ENCODE results near the gene HNRNPL. TPM values are rescaled to one million over a fixed set of nuclear protein-coding genes. Genes with fewer than 3 reads are reported as not detected.

The HNRNPL gene
- total RNA-seq, 1 experiment from 2014 or later = 749 TPM

DNA sequence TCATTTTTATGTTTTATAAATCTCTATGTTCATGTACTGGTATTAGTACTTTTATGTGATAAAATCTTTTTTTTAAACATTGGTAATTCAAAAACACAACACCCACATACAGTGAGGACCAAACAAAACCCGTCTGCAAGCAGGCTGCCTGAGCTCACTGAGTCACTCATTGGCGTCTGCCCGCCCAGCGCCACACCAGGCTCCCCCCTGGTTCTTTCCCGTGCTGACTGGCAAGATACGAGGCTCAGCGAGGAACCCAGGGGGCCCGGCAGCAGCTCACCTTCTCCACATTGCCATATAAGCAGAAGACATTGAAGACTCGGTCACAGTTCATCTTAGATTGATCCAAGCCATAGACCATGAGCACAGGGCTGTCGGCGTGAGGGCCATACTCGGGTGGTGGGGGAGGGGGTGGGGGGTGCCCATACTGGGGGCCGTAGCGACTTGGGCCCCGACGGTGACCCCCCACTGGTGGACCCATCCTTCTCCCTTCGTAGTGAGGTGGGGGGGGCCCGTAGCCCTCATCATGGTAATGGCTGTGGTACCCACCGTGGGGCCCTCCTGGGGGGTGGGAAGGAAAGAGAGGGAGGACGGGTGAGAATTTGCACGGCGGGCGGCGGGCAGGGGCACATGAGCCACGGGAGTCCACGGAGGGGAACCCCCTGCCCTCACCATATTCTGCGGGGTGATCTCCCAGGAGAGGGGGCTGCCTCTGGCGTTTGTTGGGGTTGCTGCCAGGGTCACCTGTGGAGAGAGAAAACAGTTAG lies 9.8 kb downstream of the HNRNPL start:
- ATAC-seq = no peak

DNA sequence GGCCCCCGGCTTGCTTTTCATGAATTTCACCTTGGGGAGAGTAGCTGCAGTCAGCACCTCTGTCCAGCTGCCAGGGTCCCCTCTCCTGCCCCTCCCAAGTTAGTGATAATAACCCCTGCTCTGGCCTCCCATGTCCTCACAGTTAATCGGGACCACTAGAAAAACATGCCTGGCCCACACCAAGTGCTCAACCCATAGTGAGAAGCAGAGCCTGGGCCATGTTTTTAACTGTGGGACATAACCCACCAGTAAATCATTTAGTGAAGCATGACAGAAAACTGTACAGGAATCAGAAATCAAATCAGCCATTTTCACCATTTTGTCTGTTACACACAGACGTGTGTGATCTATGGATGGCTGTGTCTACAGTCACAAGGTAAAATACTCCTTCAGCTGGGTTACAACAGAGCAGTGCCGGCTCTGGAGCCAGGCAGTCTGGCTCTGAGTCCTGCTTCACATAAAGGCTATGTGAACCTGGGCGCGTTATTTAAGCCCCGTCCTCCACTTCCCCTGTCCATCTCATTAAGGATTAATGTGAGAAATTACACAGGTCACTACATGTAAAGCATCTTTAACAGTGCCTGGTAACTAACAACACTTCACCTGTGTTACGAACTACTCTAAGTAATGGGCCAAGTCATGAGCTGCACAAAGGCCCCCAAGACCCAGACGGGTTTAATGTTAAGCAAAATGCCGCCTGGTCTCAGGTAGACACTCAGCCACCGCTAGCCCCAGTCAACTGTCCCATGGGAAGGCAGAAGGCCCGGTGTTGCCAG lies 10.6 kb downstream of the HNRNPL start:
- ChIA-PET CTCF (interaction anchor here (0.5 to 1.3 kb wide), 6 partner anchors 24 to 156 kb away, joined by 3 to 5 read pairs (median 3); partner anchors contain the start of genes MRPS12 and SARS2), POLR2A (interaction anchor here (0.6 to 2.4 kb wide), 5 partner anchors 8 to 163 kb away, joined by 3 to 17 read pairs (median 3); no protein-coding TSS in a partner anchor)
- TF ChIP-seq, protein P1, sequence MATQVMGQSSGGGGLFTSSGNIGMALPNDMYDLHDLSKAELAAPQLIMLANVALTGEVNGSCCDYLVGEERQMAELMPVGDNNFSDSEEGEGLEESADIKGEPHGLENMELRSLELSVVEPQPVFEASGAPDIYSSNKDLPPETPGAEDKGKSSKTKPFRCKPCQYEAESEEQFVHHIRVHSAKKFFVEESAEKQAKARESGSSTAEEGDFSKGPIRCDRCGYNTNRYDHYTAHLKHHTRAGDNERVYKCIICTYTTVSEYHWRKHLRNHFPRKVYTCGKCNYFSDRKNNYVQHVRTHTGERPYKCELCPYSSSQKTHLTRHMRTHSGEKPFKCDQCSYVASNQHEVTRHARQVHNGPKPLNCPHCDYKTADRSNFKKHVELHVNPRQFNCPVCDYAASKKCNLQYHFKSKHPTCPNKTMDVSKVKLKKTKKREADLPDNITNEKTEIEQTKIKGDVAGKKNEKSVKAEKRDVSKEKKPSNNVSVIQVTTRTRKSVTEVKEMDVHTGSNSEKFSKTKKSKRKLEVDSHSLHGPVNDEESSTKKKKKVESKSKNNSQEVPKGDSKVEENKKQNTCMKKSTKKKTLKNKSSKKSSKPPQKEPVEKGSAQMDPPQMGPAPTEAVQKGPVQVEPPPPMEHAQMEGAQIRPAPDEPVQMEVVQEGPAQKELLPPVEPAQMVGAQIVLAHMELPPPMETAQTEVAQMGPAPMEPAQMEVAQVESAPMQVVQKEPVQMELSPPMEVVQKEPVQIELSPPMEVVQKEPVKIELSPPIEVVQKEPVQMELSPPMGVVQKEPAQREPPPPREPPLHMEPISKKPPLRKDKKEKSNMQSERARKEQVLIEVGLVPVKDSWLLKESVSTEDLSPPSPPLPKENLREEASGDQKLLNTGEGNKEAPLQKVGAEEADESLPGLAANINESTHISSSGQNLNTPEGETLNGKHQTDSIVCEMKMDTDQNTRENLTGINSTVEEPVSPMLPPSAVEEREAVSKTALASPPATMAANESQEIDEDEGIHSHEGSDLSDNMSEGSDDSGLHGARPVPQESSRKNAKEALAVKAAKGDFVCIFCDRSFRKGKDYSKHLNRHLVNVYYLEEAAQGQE (IDR thresholded peaks at IDR 0.05; ENCODE audit: insufficient read depth in 1 of 2, low read depth in 2 of 2, low read length in 1 of 2) = no peak
- TF ChIP-seq TCF7L2 (IDR thresholded peaks at IDR 0.05; ENCODE audit: low read depth, low read length) (no peak), POLR2AphosphoS5 (IDR thresholded peaks at IDR 0.05; ENCODE audit: low read depth, low read length) (no peak), SIN3A (IDR thresholded peaks at IDR 0.05; ENCODE audit: borderline replicate concordance, insufficient read depth, low read depth, low read length) (no peak)
- TF ChIP-seq, protein P2, sequence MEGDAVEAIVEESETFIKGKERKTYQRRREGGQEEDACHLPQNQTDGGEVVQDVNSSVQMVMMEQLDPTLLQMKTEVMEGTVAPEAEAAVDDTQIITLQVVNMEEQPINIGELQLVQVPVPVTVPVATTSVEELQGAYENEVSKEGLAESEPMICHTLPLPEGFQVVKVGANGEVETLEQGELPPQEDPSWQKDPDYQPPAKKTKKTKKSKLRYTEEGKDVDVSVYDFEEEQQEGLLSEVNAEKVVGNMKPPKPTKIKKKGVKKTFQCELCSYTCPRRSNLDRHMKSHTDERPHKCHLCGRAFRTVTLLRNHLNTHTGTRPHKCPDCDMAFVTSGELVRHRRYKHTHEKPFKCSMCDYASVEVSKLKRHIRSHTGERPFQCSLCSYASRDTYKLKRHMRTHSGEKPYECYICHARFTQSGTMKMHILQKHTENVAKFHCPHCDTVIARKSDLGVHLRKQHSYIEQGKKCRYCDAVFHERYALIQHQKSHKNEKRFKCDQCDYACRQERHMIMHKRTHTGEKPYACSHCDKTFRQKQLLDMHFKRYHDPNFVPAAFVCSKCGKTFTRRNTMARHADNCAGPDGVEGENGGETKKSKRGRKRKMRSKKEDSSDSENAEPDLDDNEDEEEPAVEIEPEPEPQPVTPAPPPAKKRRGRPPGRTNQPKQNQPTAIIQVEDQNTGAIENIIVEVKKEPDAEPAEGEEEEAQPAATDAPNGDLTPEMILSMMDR (IDR thresholded peaks at IDR 0.05) = no peak
- H3K27me3 ChIP-seq (ENCODE audit: control insufficient read depth, insufficient read depth, low read length) = no peaks in the 10 kb centered on the region
- BruUV-seq (replicated peaks) = TSS peak; percentile 1
- H3K36me3 ChIP-seq (ENCODE audit: control insufficient read depth, insufficient read depth, low read length) = peaks cover 78% of the 10 kb centered on the region
- no peaks in the 10 kb centered on the region for H3K9me3 ChIP-seq (ENCODE audit: control insufficient read depth, insufficient read depth, low read depth, low read length)
- no peak overlapping the region for H3K4me3 ChIP-seq (ENCODE audit: low read depth in 2 of 2, low read length in 2 of 2)
- in situ Hi-C loops (cut with HindIII; ENCODE audit: low pct_unique_long_range_greater_than_20kb, low sequenced_read_pairs) (loop anchor here (5.0 kb wide), 1 partner anchor 72 kb away; no protein-coding TSS in a partner anchor), intact Hi-C loops (cut with micrococcal nuclease; ENCODE audit: unreplicated experiment) (loop anchor here (5.0 to 10.0 kb wide), 2 partner anchors 187 to 324 kb away; no protein-coding TSS in a partner anchor)
- ATAC-seq (no peak), DNase-seq (ENCODE audit: low read depth, low spot score) (no peak)
- H3K27ac ChIP-seq (ENCODE audit: low read length) = peak overlapping the region; percentile 86
- H3K4me1 ChIP-seq (ENCODE audit: control insufficient read depth, insufficient read depth, low read length) = peaks cover 95% of the 10 kb centered on the region

More for the DNA sequence above, 9.8 kb downstream of the HNRNPL start:
- intact Hi-C loops (cut with micrococcal nuclease; ENCODE audit: unreplicated experiment) = loop anchor here (5.0 to 10.0 kb wide), 2 partner anchors 188 to 325 kb away; no protein-coding TSS in a partner anchor
- peak overlapping the region; percentile 86 for H3K27ac ChIP-seq (ENCODE audit: low read length)
- TF ChIP-seq, protein P2 (IDR thresholded peaks at IDR 0.05) = no peak
- TF ChIP-seq SIN3A (IDR thresholded peaks at IDR 0.05; ENCODE audit: borderline replicate concordance, insufficient read depth, low read depth, low read length) (no peak), POLR2AphosphoS5 (IDR thresholded peaks at IDR 0.05; ENCODE audit: low read depth, low read length) (no peak), TCF7L2 (IDR thresholded peaks at IDR 0.05; ENCODE audit: low read depth, low read length) (no peak)
- TF ChIP-seq, protein P1 (IDR thresholded peaks at IDR 0.05; ENCODE audit: insufficient read depth in 1 of 2, low read depth in 2 of 2, low read length in 1 of 2) = no peak
- H3K9me3 ChIP-seq (ENCODE audit: control insufficient read depth, insufficient read depth, low read depth, low read length) = no peaks in the 10 kb centered on the region
- in situ Hi-C loops (cut with HindIII; ENCODE audit: low pct_unique_long_range_greater_than_20kb, low sequenced_read_pairs) = loop anchor here (5.0 to 10.0 kb wide), 2 partner anchors 73 to 95 kb away; partner anchors contain the start of genes MRPS12 and SARS2
- no peak for DNase-seq (ENCODE audit: low read depth, low spot score)
- peaks cover 86% of the 10 kb centered on the region for H3K36me3 ChIP-seq (ENCODE audit: control insufficient read depth, insufficient read depth, low read length)
- ChIA-PET CTCF (interaction anchor here (0.8 to 1.3 kb wide), 3 partner anchors 9 to 437 kb away, joined by 3 to 5 read pairs (median 4); partner anchors contain the start of genes FAM98C, HNRNPL, MRPS12 and SARS2), POLR2A (interaction anchor here (0.6 to 2.4 kb wide), 4 partner anchors 9 to 164 kb away, joined by 3 to 17 read pairs (median 3); no protein-coding TSS in a partner anchor)
- H3K27me3 ChIP-seq (ENCODE audit: control insufficient read depth, insufficient read depth, low read length) = no peaks in the 10 kb centered on the region
- H3K4me1 ChIP-seq (ENCODE audit: control insufficient read depth, insufficient read depth, low read length) = peaks cover 90% of the 10 kb centered on the region
- BruUV-seq (replicated peaks) = no TSS peak
- no peak overlapping the region for H3K4me3 ChIP-seq (ENCODE audit: low read depth in 2 of 2, low read length in 2 of 2)

Measured in Panc1 (cell line).